Breast epithelium (tissue), 4 donors: Measurements from ENCODE around the gene PSME4. TPM values are rescaled to one million over a fixed set of nuclear protein-coding genes. Genes with fewer than 3 reads are reported as not detected.

Experiments used
- DNase-seq, 2 donors: peaks; one replicate each; pipeline ENCODE4 v3.0.0-alpha.2; 2019; ENCODE audit warnings: low spot score in 2 of 2
- H3K27ac ChIP-seq, 2 donors: fragments of 200-600 bp; sonication (generic) in 1 of 2; one replicate each; pipeline ENCODE4 v1.5.1; 2016 to 2019; ENCODE audit warnings: mild to moderate bottlenecking in 1 of 2
- H3K27me3 ChIP-seq, 2 donors: fragments of 200-600 bp; sonication (generic) in 1 of 2; one replicate each; pipeline versions ENCODE4 v1.5.1 to v1.6.0; 2017 to 2019; ENCODE audit warnings: control low read depth in 1 of 2, mild to moderate bottlenecking in 1 of 2
- H3K36me3 ChIP-seq: fragments of 200-600 bp; one replicate; pipeline ENCODE4 v1.5.1; 2019
- H3K4me1 ChIP-seq, 2 donors: fragments of 200-600 bp; sonication (generic); one replicate each; pipeline ENCODE4 v1.5.1; 2016 to 2019; ENCODE audit warnings: control low read depth in 1 of 2
- H3K4me3 ChIP-seq, 3 donors: fragments of 200-600 bp; sonication (generic); 1 replicate in 2 of 3; 2 replicates in 1 of 3; pipeline ENCODE4 v1.5.1; 2016 to 2019; ENCODE audit warnings: mild to moderate bottlenecking in 3 of 3, moderate library complexity in 2 of 3
- H3K9me3 ChIP-seq, 2 donors: fragments of 200-600 bp; sonication (generic) in 1 of 2; one replicate each; pipeline ENCODE4 v1.5.1; 2016 to 2019; ENCODE audit warnings: control low read depth in 1 of 2
- CTCF ChIP-seq, 3 donors: fragments of 450-650 bp; IDR thresholded peaks; one replicate each; pipeline ENCODE4 v1.5.1; 2016 to 2017; ENCODE audit warnings: antibody characterized with exemption in 3 of 3, mild to moderate bottlenecking in 3 of 3, moderate library complexity in 3 of 3
- POLR2A ChIP-seq: fragments of 450-650 bp; IDR thresholded peaks from one replicate; pipeline ENCODE4 v1.6.1; 2016; ENCODE audit warnings: antibody characterized with exemption, mild to moderate bottlenecking, moderate library complexity
- POLR2AphosphoS5 ChIP-seq, 3 donors: sonication (generic); formaldehyde crosslinking; IDR thresholded peaks; one replicate each; pipeline ENCODE4 v1.6.1; 2017; ENCODE audit warnings: antibody characterized with exemption in 3 of 3
- intact Hi-C: fragments of 100-400 bp; cut with DNase I; formaldehyde crosslinking; loops from one replicate; pipeline ENCODE4 v1.15.1; 2023; ENCODE audit warnings: low total_unique reads
- total RNA-seq, 3 donors: library from RNA; depleted of rRNA; stranded (reverse); fragments of >200 nt; gene quantifications; one replicate each; pipeline ENCODE4 v1.1.0, GENCODE V29; 2016

PSME4 gene
- total RNA-seq, 3 donors from 2014 or later: 45.3 to 176 (median 75.1) TPM

GRCh38 chr2:53880756-53881155 is 90.0 kb downstream of the PSME4 start:
- Histone ChIP-seq H3K36me3 (no peaks in the 10 kb centered on the region), H3K4me1 (no peaks in the 10 kb centered on the region), H3K9me3 (no peaks in the 10 kb centered on the region), H3K27me3 (no peaks in the 10 kb centered on the region), H3K4me3 (no peak overlapping the region), H3K27ac (no peak overlapping the region)
- no peak for TF ChIP-seq POLR2AphosphoS5 (IDR thresholded peaks at IDR 0.05)
- no peak for TF ChIP-seq POLR2A
- TF ChIP-seq CTCF (IDR thresholded peaks at IDR 0.05): no peak
- DNase-seq: no peak
- intact Hi-C loops: no loop called here

- DNase-seq: no peak
- Histone ChIP-seq H3K4me3 (no peak overlapping the region), H3K9me3 (no peaks in the 10 kb centered on the region), H3K27ac (no peak overlapping the region), H3K27me3 (no peaks in the 10 kb centered on the region), H3K36me3 (no peaks in the 10 kb centered on the region), H3K4me1 (no peaks in the 10 kb centered on the region)
- intact Hi-C loops: no loop called here
- TF ChIP-seq POLR2AphosphoS5 (IDR thresholded peaks at IDR 0.05): no peak
- TF ChIP-seq POLR2A: no peak
- TF ChIP-seq CTCF (IDR thresholded peaks at IDR 0.05): no peak
These were observed 93.2 kb downstream of the PSME4 start for GRCh38 chr2:53877556-53877955.

GRCh38 chr2:53877112-53877511 is 93.7 kb downstream of the PSME4 start:
- DNase-seq: no peak
- Histone ChIP-seq H3K4me3 (no peak overlapping the region), H3K27me3 (no peaks in the 10 kb centered on the region), H3K9me3 (no peaks in the 10 kb centered on the region), H3K36me3 (no peaks in the 10 kb centered on the region), H3K4me1 (no peaks in the 10 kb centered on the region), H3K27ac (no peak overlapping the region)
- no peak for TF ChIP-seq POLR2A
- TF ChIP-seq POLR2AphosphoS5 (IDR thresholded peaks at IDR 0.05): no peak
- no peak for TF ChIP-seq CTCF (IDR thresholded peaks at IDR 0.05)
- intact Hi-C loops: no loop called here

- Histone ChIP-seq H3K4me3 (no peak overlapping the region), H3K4me1 (no peaks in the 10 kb centered on the region), H3K36me3 (no peaks in the 10 kb centered on the region), H3K9me3 (no peaks in the 10 kb centered on the region), H3K27ac (no peak overlapping the region), H3K27me3 (no peaks in the 10 kb centered on the region)
- no peak for DNase-seq
- TF ChIP-seq POLR2AphosphoS5 (IDR thresholded peaks at IDR 0.05) (no peak), CTCF (IDR thresholded peaks at IDR 0.05) (no peak), POLR2A (no peak)
- intact Hi-C loops: no loop called here
These were observed 96.3 kb downstream of the PSME4 start for GRCh38 chr2:53874401-53874950.

- Histone ChIP-seq H3K27ac (no peak overlapping the region), H3K9me3 (no peaks in the 10 kb centered on the region), H3K4me1 (no peaks in the 10 kb centered on the region), H3K4me3 (no peak overlapping the region), H3K36me3 (no peaks in the 10 kb centered on the region), H3K27me3 (no peaks in the 10 kb centered on the region)
- TF ChIP-seq CTCF (IDR thresholded peaks at IDR 0.05): no peak
- no peak for TF ChIP-seq POLR2A
- no peak for TF ChIP-seq POLR2AphosphoS5 (IDR thresholded peaks at IDR 0.05)
- DNase-seq: no peak
- intact Hi-C loops: no loop called here
These were observed 103.0 kb downstream of the PSME4 start for GRCh38 chr2:53867773-53868172.
